Measurements from ENCODE around the gene SYNE2. TPM values are rescaled to one million over a fixed set of nuclear protein-coding genes. Genes with fewer than 3 reads are reported as not detected.

The SYNE2 gene
- total RNA-seq, 4 donors from 2014 or later = 136 to 323 (median 215) TPM

- no peak for TF ChIP-seq CTCF (IDR thresholded peaks at IDR 0.05; ENCODE audit: low read depth)
Measured at GRCh38 chr14:64092338-64092737, 239.5 kb downstream of the SYNE2 start.

DNA sequence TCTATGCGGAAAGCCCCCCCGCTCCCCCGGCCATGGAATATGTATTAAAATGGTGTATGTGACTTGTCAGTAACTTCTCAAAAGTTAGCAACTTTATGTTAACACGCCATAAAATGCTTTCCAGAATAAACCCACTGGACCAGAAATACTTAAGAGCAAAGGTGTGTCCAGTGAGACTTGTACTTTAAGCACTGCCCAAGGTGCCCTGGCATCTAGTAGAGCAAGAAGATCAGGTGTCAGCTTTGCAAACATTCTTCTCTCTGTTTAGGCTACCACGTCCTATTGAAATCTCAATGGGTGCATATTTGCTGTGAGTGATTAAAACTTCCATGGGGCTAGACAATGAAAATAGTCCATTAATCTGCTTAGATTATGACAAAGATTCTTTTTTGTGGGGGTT lies 240.1 kb downstream of the SYNE2 start:
- no peak for TF ChIP-seq CTCF (IDR thresholded peaks at IDR 0.05; ENCODE audit: low read depth)

- no peak for TF ChIP-seq CTCF (IDR thresholded peaks at IDR 0.05; ENCODE audit: low read depth)
Measured at GRCh38 chr14:64095620-64096019, 242.8 kb downstream of the SYNE2 start.

GRCh38 chr14:64098120-64098519 lies 245.3 kb downstream of the SYNE2 start:
- no peak for TF ChIP-seq CTCF (IDR thresholded peaks at IDR 0.05; ENCODE audit: low read depth)

DNA sequence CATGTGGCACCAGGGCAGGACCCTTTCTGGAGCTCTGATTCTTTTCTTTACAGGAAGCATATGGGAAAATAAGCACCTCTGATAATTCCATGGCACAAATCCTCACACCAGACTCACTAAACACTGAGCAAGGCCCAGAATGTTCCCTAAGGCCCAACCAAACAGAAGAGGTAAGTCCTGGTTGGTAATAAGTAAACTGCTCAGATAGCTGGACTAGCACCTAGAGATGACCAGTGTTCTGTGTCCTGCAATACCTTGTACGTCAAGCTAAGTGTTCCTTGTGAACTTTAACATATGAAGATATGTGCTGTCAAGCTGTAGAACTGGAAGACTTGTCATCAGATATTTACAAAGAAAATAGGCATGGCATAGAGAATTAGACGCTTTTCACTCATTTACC lies 254.6 kb downstream of the SYNE2 start:
- no peak for TF ChIP-seq CTCF (IDR thresholded peaks at IDR 0.05; ENCODE audit: low read depth)

GRCh38 chr14:64109819-64110554 lies 257.2 kb downstream of the SYNE2 start:
- no peak for TF ChIP-seq CTCF (IDR thresholded peaks at IDR 0.05; ENCODE audit: low read depth)

GRCh38 chr14:64110802-64111201 lies 258.0 kb downstream of the SYNE2 start:
- no peak for TF ChIP-seq CTCF (IDR thresholded peaks at IDR 0.05; ENCODE audit: low read depth)
